H1 (cell line): ENCODE results near the gene TFRC.

Source experiments
- CREB1 ChIP-seq: IDR thresholded peaks from 2 replicates; pipeline ENCODE4 v1.6.1; 2012; ENCODE audit warnings: inconsistent platforms
- EP300 ChIP-seq, 2 experiments: IDR thresholded peaks; 1 replicate in 1 of 2; 2 replicates in 1 of 2; pipeline ENCODE4 v1.6.1; 2011 to 2012; ENCODE audit warnings: low read depth in 2 of 2, low read length in 2 of 2, mild to moderate bottlenecking in 2 of 2, borderline replicate concordance in 1 of 2, inconsistent platforms in 1 of 2, moderate library complexity in 1 of 2
- EZH2 ChIP-seq: fragments of 200-600 bp; sonication (generic); IDR thresholded peaks from 2 replicates; pipeline ENCODE4 v1.7.1; 2012; ENCODE audit warnings: low read depth, mild to moderate bottlenecking, moderate library complexity, low read length, inconsistent platforms; ENCODE audit not compliant: severe bottlenecking
- JUN ChIP-seq: IDR thresholded peaks from 2 replicates; pipeline ENCODE4 v1.6.1; 2011; ENCODE audit warnings: low read depth, mild to moderate bottlenecking, improper control_type of control experiment, low read length
- KDM5A ChIP-seq: fragments of 200-600 bp; IDR thresholded peaks from 2 replicates; pipeline ENCODE4 v1.7.1; 2012; ENCODE audit warnings: mild to moderate bottlenecking, low read length, inconsistent platforms, mixed read lengths
- POLR2A ChIP-seq, 2 experiments: IDR thresholded peaks; 1 replicate in 1 of 2; 2 replicates in 1 of 2; pipeline ENCODE4 v1.6.1; 2011; ENCODE audit warnings: low read depth in 2 of 2, low read length in 2 of 2, mild to moderate bottlenecking in 2 of 2; ENCODE audit errors: control extremely low read depth in 1 of 2
- POLR2AphosphoS5 ChIP-seq: IDR thresholded peaks from 2 replicates; pipeline ENCODE4 v1.6.1; 2011; ENCODE audit warnings: low read depth, low read length
- RFX5 ChIP-seq: IDR thresholded peaks from 2 replicates; pipeline ENCODE4 v1.6.1; 2011; ENCODE audit warnings: low read depth, low read length, improper control_type of control experiment, borderline replicate concordance
- RNF2 ChIP-seq: fragments of 200-900, 300-1000 bp; sonication (generic); IDR thresholded peaks from 2 replicates; pipeline ENCODE4 v1.7.1; 2016; ENCODE audit warnings: borderline replicate concordance, low read depth, mild to moderate bottlenecking, antibody characterized with exemption, low read length; ENCODE audit not compliant: poor library complexity, severe bottlenecking; ENCODE audit errors: missing control alignments
- TCF12 ChIP-seq: IDR thresholded peaks from 2 replicates; pipeline ENCODE4 v1.6.1; 2011; ENCODE audit warnings: low read depth, mild to moderate bottlenecking, low read length
- ZNF274 ChIP-seq: IDR thresholded peaks from 2 replicates; pipeline ENCODE4 v1.7.0; 2012; ENCODE audit warnings: low read length, borderline replicate concordance; ENCODE audit errors: extremely low read depth
- TF ChIP-seq, protein P1 (sequence below), 3 experiments: IDR thresholded peaks; 1 replicate in 2 of 3; 2 replicates in 1 of 3; pipeline versions ENCODE4 v1.5.1 to v1.6.1; 2011; ENCODE audit warnings: low read length in 3 of 3, mild to moderate bottlenecking in 3 of 3, inconsistent platforms in 2 of 3, low read depth in 1 of 3, moderate library complexity in 1 of 3; ENCODE audit not compliant: insufficient read depth in 1 of 3; ENCODE audit errors: control extremely low read depth in 1 of 3
- TF ChIP-seq, protein P2 (sequence below): IDR thresholded peaks from 2 replicates; pipeline ENCODE4 v1.6.1; 2012; ENCODE audit warnings: inconsistent platforms

DNA sequence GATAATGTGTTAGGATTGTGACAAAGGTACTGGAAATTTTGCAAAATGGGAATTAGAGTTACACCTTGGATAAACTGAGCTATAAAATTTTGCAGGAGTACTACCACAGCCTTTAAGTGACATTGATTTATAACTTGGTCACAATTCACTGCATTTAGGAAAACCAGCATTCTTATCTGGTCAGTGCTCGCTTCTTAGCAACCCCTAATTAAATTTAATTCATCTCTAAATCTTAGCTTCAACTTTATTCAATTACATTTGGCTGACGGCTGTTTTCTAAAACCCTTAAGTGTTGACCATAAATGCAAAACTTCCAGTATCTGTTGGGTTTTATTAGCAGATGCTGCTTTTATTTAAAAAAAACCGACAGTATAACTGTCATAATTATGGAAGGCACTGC is 31.3 kb downstream of the TFRC start:
- TF ChIP-seq RNF2 (no peak), EP300 (IDR thresholded peaks at IDR 0.05; ENCODE audit: borderline replicate concordance in 1 of 2, low read depth in 2 of 2, low read length in 2 of 2) (no peak), POLR2A (IDR thresholded peaks at IDR 0.05; ENCODE audit: control extremely low read depth in 1 of 2, low read depth in 2 of 2, low read length in 2 of 2) (no peak), RFX5 (no peak), EZH2 (no peak), ZNF274 (no peak), TCF12 (no peak), JUN (no peak), CREB1 (no peak), POLR2AphosphoS5 (no peak), KDM5A (no peak)
- TF ChIP-seq, protein P1, sequence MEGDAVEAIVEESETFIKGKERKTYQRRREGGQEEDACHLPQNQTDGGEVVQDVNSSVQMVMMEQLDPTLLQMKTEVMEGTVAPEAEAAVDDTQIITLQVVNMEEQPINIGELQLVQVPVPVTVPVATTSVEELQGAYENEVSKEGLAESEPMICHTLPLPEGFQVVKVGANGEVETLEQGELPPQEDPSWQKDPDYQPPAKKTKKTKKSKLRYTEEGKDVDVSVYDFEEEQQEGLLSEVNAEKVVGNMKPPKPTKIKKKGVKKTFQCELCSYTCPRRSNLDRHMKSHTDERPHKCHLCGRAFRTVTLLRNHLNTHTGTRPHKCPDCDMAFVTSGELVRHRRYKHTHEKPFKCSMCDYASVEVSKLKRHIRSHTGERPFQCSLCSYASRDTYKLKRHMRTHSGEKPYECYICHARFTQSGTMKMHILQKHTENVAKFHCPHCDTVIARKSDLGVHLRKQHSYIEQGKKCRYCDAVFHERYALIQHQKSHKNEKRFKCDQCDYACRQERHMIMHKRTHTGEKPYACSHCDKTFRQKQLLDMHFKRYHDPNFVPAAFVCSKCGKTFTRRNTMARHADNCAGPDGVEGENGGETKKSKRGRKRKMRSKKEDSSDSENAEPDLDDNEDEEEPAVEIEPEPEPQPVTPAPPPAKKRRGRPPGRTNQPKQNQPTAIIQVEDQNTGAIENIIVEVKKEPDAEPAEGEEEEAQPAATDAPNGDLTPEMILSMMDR (IDR thresholded peaks at IDR 0.05; ENCODE audit: control extremely low read depth in 1 of 3, insufficient read depth in 1 of 3, low read depth in 1 of 3, low read length in 3 of 3): no peak
- TF ChIP-seq, protein P2, sequence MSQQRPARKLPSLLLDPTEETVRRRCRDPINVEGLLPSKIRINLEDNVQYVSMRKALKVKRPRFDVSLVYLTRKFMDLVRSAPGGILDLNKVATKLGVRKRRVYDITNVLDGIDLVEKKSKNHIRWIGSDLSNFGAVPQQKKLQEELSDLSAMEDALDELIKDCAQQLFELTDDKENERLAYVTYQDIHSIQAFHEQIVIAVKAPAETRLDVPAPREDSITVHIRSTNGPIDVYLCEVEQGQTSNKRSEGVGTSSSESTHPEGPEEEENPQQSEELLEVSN: no peak
